Measurements from ENCODE around the gene GPR157.
"Not testable (repeated sequence)": the region's sequence is repeated elsewhere in the genome, so short reads cannot be mapped to it uniquely, and the experiment has no call there.

The GPR157 gene

DNA sequence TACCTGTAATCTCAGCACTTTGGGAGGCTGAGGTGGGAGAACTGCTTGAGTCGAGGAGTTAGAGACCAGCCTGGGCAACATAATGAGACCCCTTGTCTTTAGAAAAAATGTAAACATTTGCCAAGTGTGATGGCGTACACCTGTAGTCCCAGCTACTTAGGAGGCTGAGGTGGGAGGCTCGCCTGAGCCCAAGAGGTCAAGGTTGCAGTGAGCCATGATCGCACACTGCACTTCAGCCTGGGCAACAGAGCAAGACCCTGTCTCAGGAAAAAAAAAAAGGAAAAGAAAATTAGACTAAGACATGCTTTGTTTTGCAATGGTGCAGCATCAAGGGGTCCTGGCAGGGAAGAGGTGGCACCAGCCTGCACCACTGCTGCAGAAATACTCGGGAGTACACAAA, 16.8 kb upstream of the GPR157 start:
- no peak for DNase-seq

GRCh38 chr1:9145021-9145668, 16.2 kb upstream of the GPR157 start:
- DNase-seq: no peak

DNA sequence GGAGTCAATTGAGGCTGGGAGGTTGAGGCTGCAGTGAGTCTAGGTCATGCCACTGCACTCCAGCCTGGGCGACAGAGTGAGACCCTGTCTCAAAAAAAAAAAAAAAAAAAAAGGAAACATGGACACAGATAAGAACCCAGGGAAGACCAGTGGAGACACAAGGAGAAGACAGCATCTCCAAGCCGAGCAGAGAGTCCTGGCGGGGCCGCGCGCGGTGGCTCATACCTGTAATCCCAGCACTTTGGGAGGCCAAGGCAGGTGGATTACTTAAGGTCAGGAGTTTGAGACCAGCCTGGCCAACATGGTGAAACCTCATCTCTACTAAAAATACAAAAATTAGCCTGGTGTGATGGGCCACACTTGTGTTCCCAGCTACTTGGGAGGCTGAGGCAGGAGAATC, 15.6 kb upstream of the GPR157 start:
- DNase-seq: not testable (repeated sequence)

- DNase-seq: no peak
These were observed 14.3 kb upstream of the GPR157 start for GRCh38 chr1:9143250-9143649.

- DNase-seq: no peak
These were observed 11.0 kb upstream of the GPR157 start for GRCh38 chr1:9139930-9140329.

DNA sequence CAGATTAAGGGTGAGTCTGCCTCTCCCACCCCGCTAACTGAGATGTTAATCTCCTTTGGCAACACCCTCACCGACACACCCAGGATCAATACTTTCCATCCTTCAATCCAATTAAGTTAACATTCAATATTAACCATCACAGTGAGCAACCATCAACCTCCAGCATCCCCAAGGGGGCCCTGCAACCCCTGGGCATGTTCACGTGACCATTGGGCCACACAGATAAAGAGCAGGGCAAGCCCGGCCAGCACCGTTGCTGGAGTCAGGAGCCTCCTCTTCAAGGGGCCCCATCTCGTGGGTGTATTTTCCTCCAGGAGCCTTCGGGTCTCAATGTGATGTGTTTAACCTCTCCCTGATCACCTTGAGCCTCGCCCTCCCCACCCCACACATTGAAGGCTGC, 8.0 kb upstream of the GPR157 start:
- no peak for DNase-seq

DNA sequence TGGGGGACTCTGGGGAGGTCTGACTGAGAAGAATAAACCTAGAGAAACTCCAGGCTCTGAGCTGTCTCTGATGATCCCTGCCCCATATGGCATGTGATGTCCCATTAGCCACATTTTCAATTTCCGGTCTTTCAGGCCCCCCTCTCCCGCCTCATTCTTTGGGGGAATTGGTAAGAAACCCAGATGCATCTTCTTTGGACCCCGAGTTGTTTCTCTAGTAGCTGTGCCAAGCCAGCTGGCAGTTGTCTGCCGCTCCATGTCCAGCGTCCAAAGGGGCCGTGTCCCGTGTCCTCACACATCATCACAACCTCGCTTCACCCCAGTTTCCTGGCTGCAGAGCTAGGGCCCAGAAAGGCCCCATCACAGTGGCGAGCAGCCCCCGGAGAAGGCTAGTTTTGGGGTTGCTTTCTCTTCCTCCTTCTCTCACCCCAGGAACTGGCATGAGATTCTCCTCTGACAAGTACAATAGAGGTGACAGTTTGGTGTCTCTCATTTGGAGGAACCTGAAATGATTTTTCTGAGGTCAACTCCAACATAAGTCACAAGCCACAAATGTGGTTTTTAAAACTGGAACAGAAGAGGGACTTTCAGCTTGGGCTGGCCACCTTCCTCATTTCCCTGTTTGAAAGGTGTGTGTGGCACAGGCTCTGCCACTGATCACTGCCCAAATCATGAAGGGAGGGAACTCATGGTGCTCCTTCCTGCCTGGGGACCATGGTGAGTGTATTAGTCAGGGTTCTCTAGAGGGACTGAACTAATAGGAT, 6.4 kb upstream of the GPR157 start:
- no peak for DNase-seq

GRCh38 chr1:9133870-9134585, 5.1 kb upstream of the GPR157 start:
- no peak for DNase-seq

DNA sequence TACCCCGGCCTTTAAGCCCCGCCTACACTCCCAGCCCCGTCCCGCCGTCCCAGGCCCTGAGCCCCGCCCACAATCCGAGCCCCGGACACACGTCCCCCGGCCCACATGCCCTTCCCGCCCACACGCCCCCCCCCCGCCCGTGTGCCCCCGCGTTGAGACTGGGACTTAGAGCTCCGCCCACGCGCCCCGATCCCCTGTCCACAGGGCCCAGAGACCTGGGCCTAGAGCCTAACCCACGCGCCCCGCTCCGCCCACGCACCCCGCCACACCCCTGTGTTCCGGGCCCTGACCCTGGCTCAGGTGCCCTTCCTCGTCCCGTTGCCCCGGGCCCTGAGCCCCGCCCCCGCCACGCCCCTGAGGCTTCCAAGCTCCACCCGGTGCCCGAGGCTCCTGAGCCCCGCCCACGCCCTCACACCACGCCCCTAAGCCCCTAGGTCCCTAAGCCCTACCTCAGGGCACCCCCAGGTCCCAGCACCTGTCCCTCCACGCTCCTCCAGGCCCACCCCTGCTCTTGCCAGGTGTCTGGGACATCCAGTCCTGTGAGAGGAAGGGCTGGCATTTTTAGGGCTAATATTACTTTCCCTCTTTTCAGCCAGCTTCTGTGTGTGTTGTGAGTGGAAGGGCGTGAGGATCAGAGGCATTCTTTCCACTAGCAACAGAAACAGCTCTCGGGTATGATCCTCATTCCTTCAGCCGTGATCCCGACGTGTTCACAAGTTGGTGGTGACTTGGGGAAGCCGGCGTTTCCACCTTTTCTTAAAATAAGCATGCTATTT, 552 bp upstream of the GPR157 start:
- DNase-seq: no peak

GRCh38 chr1:9128166-9128519, 759 bp downstream of the GPR157 start:
- no peak for DNase-seq

DNA sequence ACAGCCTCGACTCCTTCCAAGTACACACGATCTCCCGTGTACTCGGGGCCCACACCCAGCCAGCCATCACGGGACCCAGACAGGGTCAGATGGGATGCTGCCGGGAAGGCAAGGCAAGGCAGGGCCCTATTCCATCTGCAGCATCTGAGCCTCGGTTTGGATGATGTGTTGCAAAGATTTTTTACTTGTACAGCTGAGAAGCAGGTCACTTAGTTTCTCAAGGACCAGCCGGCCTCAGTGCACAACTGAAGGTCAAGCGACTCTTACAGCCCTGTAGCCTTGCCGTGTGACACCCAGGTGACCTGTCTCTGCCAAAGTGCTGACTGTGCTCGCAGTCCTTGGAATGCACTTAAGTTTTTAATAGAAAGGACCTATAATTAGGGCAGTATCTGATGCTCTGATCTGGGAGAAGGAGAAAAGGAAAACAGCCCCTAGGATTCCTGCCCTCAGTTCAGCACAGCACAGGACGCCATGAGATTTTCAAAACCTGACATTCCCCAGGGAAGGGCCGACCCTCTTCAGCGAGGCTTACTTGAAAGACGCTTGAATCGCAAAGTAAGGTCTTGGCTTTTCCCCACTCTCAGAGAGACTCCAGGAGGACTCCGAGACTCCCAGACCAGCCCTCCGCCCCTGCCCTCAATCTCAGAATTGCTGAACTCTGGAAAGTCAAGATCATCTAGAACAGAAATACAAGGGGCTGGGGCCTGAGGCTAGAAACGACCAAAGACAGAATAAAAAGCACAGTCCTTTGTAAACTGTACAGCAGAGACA, 1.3 kb downstream of the GPR157 start:
- DNase-seq: no peak

GRCh38 chr1:9126511-9126910, 2.4 kb downstream of the GPR157 start:
- DNase-seq: no peak

GRCh38 chr1:9125847-9126246, 3.1 kb downstream of the GPR157 start:
- DNase-seq: not testable (repeated sequence)

- no peak for DNase-seq
These were observed 3.6 kb downstream of the GPR157 start for GRCh38 chr1:9125325-9125724.

GRCh38 chr1:9124389-9124788, 4.5 kb downstream of the GPR157 start:
- DNase-seq: not testable (repeated sequence)

- DNase-seq: not testable (repeated sequence)
These were observed 5.2 kb downstream of the GPR157 start for GRCh38 chr1:9123665-9124064.

DNA sequence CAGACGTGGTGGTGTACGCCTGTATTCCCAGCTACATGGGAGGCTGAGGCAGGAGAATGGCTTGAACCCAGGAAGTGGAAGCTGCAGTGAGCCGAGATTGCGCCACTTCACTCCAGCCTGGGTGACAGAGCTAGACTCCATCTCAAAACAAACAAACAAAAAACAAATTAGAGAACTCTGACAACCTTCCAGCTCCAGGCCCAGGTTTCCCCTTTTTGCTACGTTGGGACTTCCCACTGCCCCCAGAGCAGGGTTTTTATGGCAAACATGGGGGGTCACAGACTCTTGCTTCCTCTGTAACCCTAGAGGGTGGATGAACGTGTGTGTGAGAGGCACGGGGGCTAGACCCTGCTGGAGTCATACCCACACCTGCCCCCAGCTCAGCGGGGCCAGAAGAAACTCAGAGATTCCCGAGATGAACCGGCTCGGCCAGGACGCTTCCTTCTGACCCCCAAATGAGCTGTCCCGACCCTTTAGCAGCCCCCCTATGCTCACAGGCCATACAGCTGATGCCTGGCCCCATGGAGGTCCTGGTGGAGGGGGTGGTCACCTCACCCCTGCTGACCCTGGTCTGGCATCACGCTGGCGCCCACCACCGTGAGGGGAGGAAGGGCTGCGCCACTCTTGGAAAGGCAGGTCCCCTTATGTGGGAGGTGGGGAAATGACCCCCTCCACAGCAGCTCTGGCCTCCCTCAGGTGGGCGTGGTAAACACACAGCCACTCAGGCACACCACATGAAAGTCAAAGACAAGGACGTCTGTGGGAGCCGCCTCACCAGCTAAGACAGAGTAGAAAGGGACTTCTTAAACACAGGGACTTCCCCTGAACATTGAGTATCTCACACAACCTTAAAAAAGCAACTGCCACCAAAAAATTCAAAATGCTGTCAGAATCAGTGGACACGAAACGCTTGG, 7.1 kb downstream of the GPR157 start:
- DNase-seq: no peak

DNA sequence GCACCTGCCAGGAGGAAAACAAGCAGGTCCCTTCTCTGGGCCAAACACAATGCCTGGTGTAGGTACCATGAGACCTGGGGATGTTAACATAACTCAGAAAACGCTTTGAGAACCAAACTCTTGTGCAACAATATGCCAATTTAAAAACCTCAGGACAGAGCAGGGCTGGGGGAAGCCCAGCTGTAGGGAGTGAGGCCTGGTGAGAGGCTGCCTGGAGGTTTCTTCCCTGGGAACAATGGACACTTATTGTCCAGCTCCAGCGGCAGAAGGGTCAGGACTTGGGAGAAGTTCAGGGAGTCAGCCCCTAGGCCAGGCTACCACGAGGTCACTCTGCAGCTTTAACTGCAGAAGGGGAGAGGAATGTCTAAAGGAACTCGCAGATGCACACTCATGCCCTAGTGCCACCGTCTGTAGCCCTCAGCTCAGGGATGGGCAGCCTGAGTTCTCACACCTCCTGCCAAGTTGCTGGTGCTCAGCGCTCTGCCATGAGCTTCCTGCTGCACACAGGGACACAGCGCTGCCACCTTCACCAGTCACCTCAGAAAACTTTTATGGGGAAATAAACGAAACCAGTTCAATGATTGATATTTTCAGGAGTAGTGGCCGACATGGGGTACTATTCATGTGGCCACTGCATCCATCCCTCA, 8.5 kb downstream of the GPR157 start:
- no peak for DNase-seq

- DNase-seq: no peak
These were observed 9.2 kb downstream of the GPR157 start for GRCh38 chr1:9119745-9120144.

DNA sequence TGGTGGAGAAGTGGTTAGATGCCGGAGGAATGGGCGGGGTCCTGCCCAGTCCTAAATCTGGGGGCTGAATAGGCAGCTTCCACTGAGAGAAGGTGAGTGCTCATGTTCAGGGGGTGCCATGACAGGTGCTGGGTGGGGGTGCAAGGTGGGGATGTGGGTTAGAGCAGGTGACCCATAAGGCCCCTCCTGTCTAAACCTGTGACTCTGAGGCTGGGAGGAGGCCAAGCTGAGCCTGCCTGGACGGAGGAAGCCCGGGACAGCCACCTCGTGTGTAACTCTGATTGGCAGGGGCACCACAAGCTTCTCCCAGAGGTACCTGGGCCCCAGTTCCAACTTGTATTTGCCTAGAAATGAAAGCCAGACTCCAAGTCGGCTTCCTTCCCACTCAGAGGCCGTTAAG, 10.7 kb downstream of the GPR157 start:
- DNase-seq: no peak
